B cell (primary cell): ENCODE results near the gene ATP11A.
"Not testable (repeated sequence)": the region's sequence is repeated elsewhere in the genome, so short reads cannot be mapped to it uniquely, and the experiment has no call there.

ENCODE experiments used
- EZH2 ChIP-seq: IDR thresholded peaks from 2 replicates; pipeline ENCODE4 v1.6.1; 2012; ENCODE audit warnings: borderline replicate concordance, low read depth, mild to moderate bottlenecking, moderate library complexity, low read length; ENCODE audit not compliant: insufficient read depth, poor library complexity, severe bottlenecking
- TF ChIP-seq, protein P1 (sequence below): fragments of 200-600 bp; IDR thresholded peaks from one replicate; pipeline ENCODE4 v1.8.0; 2022; ENCODE audit warnings: antibody characterized with exemption, mild to moderate bottlenecking

DNA sequence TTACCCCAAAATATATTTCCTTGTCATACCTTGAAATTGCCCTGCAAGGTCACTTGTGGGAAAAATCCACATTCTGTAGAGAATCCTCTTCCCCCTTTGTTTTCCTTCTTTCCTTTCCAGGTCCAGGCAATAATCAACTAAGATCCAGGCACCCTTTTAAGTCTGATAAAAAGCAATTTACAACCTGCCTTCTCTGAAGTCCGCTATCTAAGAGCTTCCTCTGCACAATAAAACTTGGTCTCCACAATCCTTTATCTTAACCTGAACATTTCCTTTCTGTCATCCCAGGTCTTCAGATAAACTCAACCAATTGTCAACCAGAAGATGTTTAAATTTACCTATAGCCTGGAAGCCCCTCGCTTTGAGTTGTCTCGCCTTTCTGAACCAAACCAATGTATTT is 19.5 kb downstream of the ATP11A start:
- TF ChIP-seq, protein P1, sequence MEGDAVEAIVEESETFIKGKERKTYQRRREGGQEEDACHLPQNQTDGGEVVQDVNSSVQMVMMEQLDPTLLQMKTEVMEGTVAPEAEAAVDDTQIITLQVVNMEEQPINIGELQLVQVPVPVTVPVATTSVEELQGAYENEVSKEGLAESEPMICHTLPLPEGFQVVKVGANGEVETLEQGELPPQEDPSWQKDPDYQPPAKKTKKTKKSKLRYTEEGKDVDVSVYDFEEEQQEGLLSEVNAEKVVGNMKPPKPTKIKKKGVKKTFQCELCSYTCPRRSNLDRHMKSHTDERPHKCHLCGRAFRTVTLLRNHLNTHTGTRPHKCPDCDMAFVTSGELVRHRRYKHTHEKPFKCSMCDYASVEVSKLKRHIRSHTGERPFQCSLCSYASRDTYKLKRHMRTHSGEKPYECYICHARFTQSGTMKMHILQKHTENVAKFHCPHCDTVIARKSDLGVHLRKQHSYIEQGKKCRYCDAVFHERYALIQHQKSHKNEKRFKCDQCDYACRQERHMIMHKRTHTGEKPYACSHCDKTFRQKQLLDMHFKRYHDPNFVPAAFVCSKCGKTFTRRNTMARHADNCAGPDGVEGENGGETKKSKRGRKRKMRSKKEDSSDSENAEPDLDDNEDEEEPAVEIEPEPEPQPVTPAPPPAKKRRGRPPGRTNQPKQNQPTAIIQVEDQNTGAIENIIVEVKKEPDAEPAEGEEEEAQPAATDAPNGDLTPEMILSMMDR, result not testable (repeated sequence)
- not testable (repeated sequence) for TF ChIP-seq EZH2
